GM21723 (cell line): ENCODE results near the gene SGPP1.
"Not testable (repeated sequence)": the region's sequence is repeated elsewhere in the genome, so short reads cannot be mapped to it uniquely, and the experiment has no call there.

Source experiments
- ATAC-seq: cut with Tn5 transposase; IDR thresholded peaks from one replicate; pipeline ENCODE4 v1.9.1; 2021; ENCODE audit warnings: mild to moderate bottlenecking, moderate library complexity; ENCODE audit not compliant: unreplicated experiment

Gene SGPP1

DNA sequence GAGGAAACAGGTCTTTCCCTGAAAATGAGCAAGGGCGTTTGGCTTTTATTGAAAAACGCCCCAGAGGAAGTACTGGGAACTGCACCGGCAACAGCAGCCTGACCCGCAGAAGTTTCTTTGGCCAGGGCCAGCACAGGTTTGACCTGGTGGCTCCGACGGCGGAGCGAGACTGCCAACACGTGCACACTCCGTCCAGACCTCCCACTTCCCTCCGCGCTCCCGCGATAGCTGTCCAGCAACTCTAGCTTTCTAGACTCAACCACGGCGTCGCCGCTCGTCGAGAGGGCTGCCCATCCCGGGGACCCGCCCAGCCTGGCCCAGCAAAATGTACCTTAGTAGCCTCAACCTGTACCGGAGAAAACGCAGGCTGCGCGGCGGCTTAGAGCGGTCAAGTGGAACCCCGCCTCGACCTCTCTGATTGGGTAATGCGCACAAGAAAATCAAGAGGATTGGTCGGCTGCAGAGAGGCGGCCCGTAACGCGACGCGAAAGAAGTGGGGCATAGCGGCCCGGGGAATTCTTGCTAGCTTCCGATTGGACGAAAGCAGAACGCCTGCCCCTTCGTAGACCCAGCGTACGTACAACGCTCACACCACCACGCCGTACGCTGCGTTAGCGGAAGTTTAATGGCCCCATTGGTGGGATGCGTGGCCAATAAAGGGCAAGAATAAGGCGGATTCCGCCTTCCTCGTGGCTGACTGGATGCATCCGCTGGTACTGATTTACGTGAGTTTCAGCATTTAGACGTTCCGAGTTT, 86.2 kb downstream of the SGPP1 start, which contains the start of gene WDR89:
WDR89 (minus strand) TSS at position 399 of the 756 bp plus-strand sequence. CDS start 41,929 bp downstream, outside the sequence.
- ATAC-seq, result peak; percentile 91

DNA sequence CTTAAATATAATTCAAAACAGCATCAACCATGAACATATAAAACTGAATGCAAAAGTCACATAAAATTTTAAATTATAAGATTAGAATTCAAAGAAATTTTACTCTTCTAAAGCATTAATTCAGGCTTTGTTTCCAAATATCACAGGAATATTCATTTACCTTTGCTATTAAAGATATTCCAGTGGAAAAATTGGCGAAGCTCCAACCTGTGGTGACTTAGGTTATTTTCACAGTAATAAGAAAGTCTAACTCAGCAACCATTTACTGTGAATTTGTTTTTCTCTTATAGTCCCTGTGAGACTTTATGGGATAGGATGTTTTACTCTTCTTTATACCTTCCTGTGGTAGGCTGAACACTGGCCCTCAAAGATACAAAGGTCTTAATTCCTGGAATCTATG, 89.4 kb downstream of the SGPP1 start:
- ATAC-seq, result no peak

DNA sequence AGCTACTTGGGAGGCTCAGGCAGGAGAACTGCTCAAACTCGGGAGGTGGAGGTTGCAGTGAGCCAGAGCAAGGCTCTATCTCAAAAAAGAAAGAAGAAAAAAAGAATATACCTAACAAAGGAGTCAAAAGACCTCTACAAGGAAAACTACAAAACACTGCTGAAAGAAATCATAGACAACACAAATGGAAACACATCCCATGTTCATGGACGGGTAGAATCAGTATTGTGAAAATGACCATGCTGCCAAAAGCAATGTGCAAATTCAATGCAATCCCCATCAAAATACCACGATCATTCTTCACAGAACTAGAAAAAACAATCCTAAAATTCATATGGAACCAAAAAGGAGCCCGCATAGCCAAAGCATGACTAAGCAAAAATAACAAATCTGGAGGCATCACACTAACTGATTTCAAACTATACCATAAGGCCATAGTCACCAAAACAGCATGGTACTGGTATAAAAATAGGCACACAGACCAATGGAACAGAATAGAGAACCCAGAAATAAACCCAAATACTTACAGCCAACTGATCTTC, 91.7 kb downstream of the SGPP1 start:
- not testable (repeated sequence) for ATAC-seq
